Adrenal gland (tissue), 5 donors: ENCODE measurements around the gene FGD3.

Experiments
- CTCF ChIP-seq, 6 experiments: fragments of 450-650 bp in 4 of 6; fragments of 200-600 bp in 2 of 6; sonication (generic) in 1 of 6; IDR thresholded peaks; 1 replicate in 5 of 6; 2 replicates in 1 of 6; pipeline versions ENCODE4 v1.5.1 to v1.8.0; 2016 to 2021; ENCODE audit warnings: antibody characterized with exemption in 6 of 6, mild to moderate bottlenecking in 2 of 6, moderate library complexity in 1 of 6
- POLR2A ChIP-seq, 2 donors: fragments of 450-650 bp; IDR thresholded peaks; one replicate each; pipeline ENCODE4 v1.6.1; 2017; ENCODE audit warnings: antibody characterized with exemption in 2 of 2, mild to moderate bottlenecking in 2 of 2, moderate library complexity in 1 of 2
- donor health status: DM: no; HTN: no; CAD: no.

GRCh38 chr9:92950359-92950955 is 3.1 kb downstream of the FGD3 start:
- TF ChIP-seq CTCF (IDR thresholded peaks at IDR 0.05) (no peak), POLR2A (IDR thresholded peaks at IDR 0.05) (no peak)
